HG03097 (cell line): ENCODE measurements around the gene RERE.
A peak's percentile ranks its signal among the peaks of the same experiment; 100 is the strongest.

Source experiments
- ATAC-seq: cut with Tn5 transposase; IDR thresholded peaks from one replicate; pipeline ENCODE4 v1.9.1; 2021; ENCODE audit not compliant: unreplicated experiment, low FRiP score

The RERE gene

GRCh38 chr1:8817412-8818324 is at the start of gene RERE:
Gene RERE, minus strand, starts transcription at chr1:8817640.
- peak; percentile 91 for ATAC-seq

GRCh38 chr1:8866792-8867415 is 49.5 kb upstream of the RERE start:
- ATAC-seq: no peak

- ATAC-seq: no peak
Measured at GRCh38 chr1:8866173-8866791, 48.8 kb upstream of the RERE start.

- ATAC-seq: no peak
Measured at GRCh38 chr1:8864713-8865344, 47.4 kb upstream of the RERE start.

- ATAC-seq: no peak
Measured at GRCh38 chr1:8863794-8864233, 46.4 kb upstream of the RERE start.

GRCh38 chr1:8863138-8863537 is 45.7 kb upstream of the RERE start:
- no peak for ATAC-seq

GRCh38 chr1:8862528-8862927 is 45.1 kb upstream of the RERE start:
- no peak for ATAC-seq

GRCh38 chr1:8860738-8861516 is 43.5 kb upstream of the RERE start:
- no peak for ATAC-seq

GRCh38 chr1:8858888-8859706 is 41.7 kb upstream of the RERE start:
- no peak for ATAC-seq

- no peak for ATAC-seq
Measured at GRCh38 chr1:8858112-8858668, 40.8 kb upstream of the RERE start.

GRCh38 chr1:8856689-8857412 is 39.4 kb upstream of the RERE start:
- no peak for ATAC-seq

- no peak for ATAC-seq
Measured at GRCh38 chr1:8854240-8854639, 36.8 kb upstream of the RERE start.

GRCh38 chr1:8851060-8851459 is 33.6 kb upstream of the RERE start:
- no peak for ATAC-seq

- peak; percentile 53 for ATAC-seq
Measured at GRCh38 chr1:8848663-8849386, 31.4 kb upstream of the RERE start.

GRCh38 chr1:8847990-8848389 is 30.6 kb upstream of the RERE start:
- no peak for ATAC-seq

- no peak for ATAC-seq
Measured at GRCh38 chr1:8846263-8846662, 28.8 kb upstream of the RERE start.

- ATAC-seq: no peak
Measured at GRCh38 chr1:8845104-8846097, 28.0 kb upstream of the RERE start.
